Activated B cell treated with CpG ODN at 0.5 μM for 24 hours (primary cell): Measurements from ENCODE around the gene ALK. TPM values are rescaled to one million over a fixed set of nuclear protein-coding genes. Genes with fewer than 3 reads are reported as not detected.

Experiments used
- ATAC-seq: fragments of 200-7000 bp; cut with Tn5 transposase; one replicate; pipeline ENCODE4 v1.10.0; 2021; ENCODE audit warnings: low read depth, mild to moderate bottlenecking, moderate library complexity
- CTCF ChIA-PET: fragments of 350-600 bp; sonication (Branson Sonifier 250); formaldehyde crosslinking; loops from one replicate; lab custom pipeline; 2021; ENCODE audit warnings: antibody characterized with exemption; lab: Charles Lee
- POLR2A ChIA-PET: fragments of 350-600 bp; sonication (Branson Sonifier 250); formaldehyde crosslinking; loops from one replicate; lab custom pipeline; 2021; ENCODE audit warnings: antibody characterized with exemption; lab: Charles Lee
- DNase-seq: peaks from one replicate; pipeline ENCODE4 v3.0.0; 2022
- H3K27ac Mint-ChIP-seq: one replicate; pipeline ENCODE4 v1.8.0; 2020; ENCODE audit warnings: mixed read lengths
- H3K27me3 Mint-ChIP-seq: one replicate; pipeline ENCODE4 v1.8.0; 2021; ENCODE audit warnings: mixed read lengths
- H3K36me3 Mint-ChIP-seq: one replicate; pipeline ENCODE4 v1.8.0; 2021; ENCODE audit warnings: low read depth, mixed read lengths
- H3K4me1 Mint-ChIP-seq: one replicate; pipeline ENCODE4 v1.8.0; 2021; ENCODE audit warnings: mixed read lengths
- H3K4me3 Mint-ChIP-seq: one replicate; pipeline ENCODE4 v1.8.0; 2020; ENCODE audit warnings: mild to moderate bottlenecking, mixed read lengths
- H3K9me3 Mint-ChIP-seq: one replicate; pipeline ENCODE4 v1.8.0; 2020; ENCODE audit warnings: mixed read lengths
- intact Hi-C: fragments of 100-400 bp; cut with micrococcal nuclease; formaldehyde crosslinking; loops from one replicate; pipeline ENCODE4 v1.15.1; 2024
- total RNA-seq: library from RNA; stranded (reverse); gene quantifications from 2 replicates; pipeline ENCODE4 v1.2.3, GENCODE V29; 2022
- TF ChIP-seq, protein P1 (sequence below): fragments of 200-600 bp; IDR thresholded peaks from one replicate; pipeline ENCODE4 v1.8.0; 2022; ENCODE audit warnings: antibody characterized with exemption, mild to moderate bottlenecking

ALK gene
- total RNA-seq, 1 donor from 2014 or later = not detected

DNA sequence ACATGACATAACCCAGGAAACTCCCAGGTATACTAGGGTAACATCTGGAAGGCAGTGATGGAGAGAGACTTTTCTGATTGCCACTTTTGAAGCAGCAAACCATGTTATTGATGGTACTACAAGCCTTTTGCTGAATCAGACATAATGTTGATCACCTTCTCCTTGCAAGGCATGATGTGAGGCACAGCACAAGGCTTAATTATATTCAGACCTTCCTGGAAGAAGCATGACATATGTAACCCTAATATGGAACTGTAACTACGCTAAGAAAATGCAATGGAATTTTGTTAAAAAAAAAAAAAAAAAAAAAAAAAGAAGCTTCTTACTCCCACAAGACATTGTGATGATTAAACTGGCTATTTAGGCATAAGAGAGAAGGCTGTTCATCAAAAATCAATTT, 145.4 kb downstream of the ALK start:
- H3K4me3 Mint-ChIP-seq = no peak overlapping the region
- no peaks in the 10 kb centered on the region for H3K4me1 Mint-ChIP-seq
- DNase-seq (no peak), ATAC-seq (no peak)
- TF ChIP-seq, protein P1, sequence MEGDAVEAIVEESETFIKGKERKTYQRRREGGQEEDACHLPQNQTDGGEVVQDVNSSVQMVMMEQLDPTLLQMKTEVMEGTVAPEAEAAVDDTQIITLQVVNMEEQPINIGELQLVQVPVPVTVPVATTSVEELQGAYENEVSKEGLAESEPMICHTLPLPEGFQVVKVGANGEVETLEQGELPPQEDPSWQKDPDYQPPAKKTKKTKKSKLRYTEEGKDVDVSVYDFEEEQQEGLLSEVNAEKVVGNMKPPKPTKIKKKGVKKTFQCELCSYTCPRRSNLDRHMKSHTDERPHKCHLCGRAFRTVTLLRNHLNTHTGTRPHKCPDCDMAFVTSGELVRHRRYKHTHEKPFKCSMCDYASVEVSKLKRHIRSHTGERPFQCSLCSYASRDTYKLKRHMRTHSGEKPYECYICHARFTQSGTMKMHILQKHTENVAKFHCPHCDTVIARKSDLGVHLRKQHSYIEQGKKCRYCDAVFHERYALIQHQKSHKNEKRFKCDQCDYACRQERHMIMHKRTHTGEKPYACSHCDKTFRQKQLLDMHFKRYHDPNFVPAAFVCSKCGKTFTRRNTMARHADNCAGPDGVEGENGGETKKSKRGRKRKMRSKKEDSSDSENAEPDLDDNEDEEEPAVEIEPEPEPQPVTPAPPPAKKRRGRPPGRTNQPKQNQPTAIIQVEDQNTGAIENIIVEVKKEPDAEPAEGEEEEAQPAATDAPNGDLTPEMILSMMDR = no peak
- POLR2A ChIA-PET = no interaction called here
- H3K27me3 Mint-ChIP-seq = peaks cover 6% of the 10 kb centered on the region
- H3K27ac Mint-ChIP-seq = no peak overlapping the region
- intact Hi-C loops = no loop called here
- CTCF ChIA-PET = no interaction called here
- no peaks in the 10 kb centered on the region for H3K36me3 Mint-ChIP-seq
- no peaks in the 10 kb centered on the region for H3K9me3 Mint-ChIP-seq

DNA sequence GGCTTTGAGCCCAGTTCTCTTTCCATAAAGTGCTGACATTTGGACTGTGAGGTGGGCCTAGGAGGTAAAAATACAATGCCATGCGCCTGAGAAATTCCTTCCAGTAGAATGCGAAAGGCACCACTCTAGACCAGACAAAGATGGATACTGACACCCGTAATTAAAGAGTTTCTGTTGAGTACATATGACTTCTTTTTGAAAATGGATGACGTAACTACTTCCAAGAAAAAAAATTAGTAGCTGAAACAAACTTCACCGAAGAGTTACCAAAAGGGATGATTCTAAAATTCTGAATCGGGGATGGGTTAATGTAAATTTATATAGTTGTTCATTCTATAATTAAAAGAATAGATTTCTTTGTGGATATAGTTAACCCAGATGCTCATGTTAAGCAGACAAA, 146.8 kb downstream of the ALK start:
- Mint-ChIP-seq H3K9me3 (no peaks in the 10 kb centered on the region), H3K36me3 (no peaks in the 10 kb centered on the region), H3K4me3 (no peak overlapping the region), H3K27me3 (peaks cover 9% of the 10 kb centered on the region), H3K27ac (no peak overlapping the region), H3K4me1 (no peaks in the 10 kb centered on the region)
- ATAC-seq (no peak), DNase-seq (no peak)
- intact Hi-C loops = no loop called here
- TF ChIP-seq, protein P1 = no peak
- ChIA-PET POLR2A (no interaction called here), CTCF (no interaction called here)

DNA sequence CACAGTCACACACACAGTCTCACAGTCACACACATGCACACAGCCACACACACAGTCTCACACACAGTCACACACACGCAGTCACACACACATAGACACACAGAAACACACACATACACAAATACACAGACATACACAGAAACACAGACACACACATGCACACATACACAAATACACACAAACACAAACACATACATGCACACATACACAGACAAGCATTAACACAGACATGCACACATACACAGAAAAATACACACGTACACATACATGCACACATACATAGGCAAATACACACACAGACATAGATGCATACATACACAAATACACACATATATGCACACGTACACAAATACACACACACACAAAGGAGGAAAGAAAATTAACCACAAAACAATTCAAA, 150.5 kb downstream of the ALK start:
- CTCF ChIA-PET = no interaction called here
- no peaks in the 10 kb centered on the region for H3K36me3 Mint-ChIP-seq
- TF ChIP-seq, protein P1 = no peak

DNA sequence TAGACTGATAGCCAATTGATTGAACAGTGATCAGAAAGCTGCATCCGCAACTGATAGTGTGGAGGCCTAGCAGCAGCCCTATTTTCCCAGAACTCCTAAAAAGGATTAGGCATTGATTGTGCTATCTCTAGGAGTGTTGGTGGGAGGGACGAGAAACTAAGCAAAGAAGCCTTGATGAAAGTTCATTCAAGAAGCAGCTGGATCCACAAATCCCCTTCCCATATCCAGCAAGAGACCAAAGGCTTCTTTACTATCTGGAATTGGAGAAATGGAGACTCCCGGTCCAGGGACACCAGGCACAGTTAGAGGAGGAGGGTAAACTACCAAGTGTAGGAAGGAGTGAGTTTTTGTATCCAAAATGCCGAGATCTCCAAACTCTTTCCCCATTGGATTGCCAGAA, 151.5 kb downstream of the ALK start:
- DNase-seq (no peak), ATAC-seq (no peak)
- TF ChIP-seq, protein P1 = no peak
- H3K9me3 Mint-ChIP-seq = no peaks in the 10 kb centered on the region
- CTCF ChIA-PET = no interaction called here
- POLR2A ChIA-PET = no interaction called here
- H3K27ac Mint-ChIP-seq = no peak overlapping the region
- H3K27me3 Mint-ChIP-seq = peaks cover 5% of the 10 kb centered on the region
- H3K4me1 Mint-ChIP-seq = no peaks in the 10 kb centered on the region
- intact Hi-C loops = no loop called here
- H3K36me3 Mint-ChIP-seq = no peaks in the 10 kb centered on the region
- no peak overlapping the region for H3K4me3 Mint-ChIP-seq

More for the DNA sequence above, 150.5 kb downstream of the ALK start:
- H3K9me3 Mint-ChIP-seq = no peaks in the 10 kb centered on the region
- no peak overlapping the region for H3K27ac Mint-ChIP-seq
- H3K4me3 Mint-ChIP-seq = no peak overlapping the region
- POLR2A ChIA-PET = no interaction called here
- peaks cover 9% of the 10 kb centered on the region for H3K27me3 Mint-ChIP-seq
- no peak for DNase-seq
- no peak for ATAC-seq
- intact Hi-C loops = no loop called here
- no peaks in the 10 kb centered on the region for H3K4me1 Mint-ChIP-seq

DNA sequence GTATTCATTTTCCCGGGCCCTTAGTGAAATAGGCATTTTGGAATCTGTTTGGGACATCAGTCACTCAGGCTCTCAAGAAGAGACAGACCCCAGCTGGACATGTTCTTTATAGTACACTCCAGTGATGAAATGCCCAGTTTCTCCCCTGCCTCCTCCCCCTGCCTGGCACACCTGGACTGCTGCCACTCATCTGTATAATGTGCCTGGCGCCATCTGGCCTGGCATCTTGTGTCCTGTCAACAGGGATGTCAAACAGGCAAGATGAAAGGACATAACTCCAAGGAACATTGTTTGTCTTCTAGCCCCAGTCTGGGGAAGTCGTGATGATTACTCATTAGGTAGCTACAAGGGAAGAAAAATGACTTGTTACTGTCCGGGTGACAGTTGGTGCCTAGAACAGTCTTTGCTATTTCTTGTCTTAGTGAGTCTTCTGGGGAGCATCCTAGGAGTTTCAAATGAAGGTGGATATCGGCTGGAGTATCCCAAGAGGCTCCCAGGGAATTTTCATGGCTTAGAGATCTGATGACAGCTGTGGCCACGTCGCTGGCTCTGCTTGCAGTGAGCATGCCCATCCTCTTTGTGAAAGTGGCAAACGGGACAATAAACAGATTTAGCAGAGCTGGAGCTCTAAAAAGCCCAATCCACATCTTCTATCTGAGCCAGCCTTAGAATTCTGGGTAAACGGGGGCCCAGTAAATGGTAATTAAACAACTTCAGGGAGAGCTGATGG, 153.6 kb downstream of the ALK start:
- DNase-seq = no peak
- POLR2A ChIA-PET = no interaction called here
- Mint-ChIP-seq H3K4me3 (no peak overlapping the region), H3K36me3 (no peaks in the 10 kb centered on the region), H3K4me1 (no peaks in the 10 kb centered on the region), H3K9me3 (no peaks in the 10 kb centered on the region), H3K27ac (no peak overlapping the region), H3K27me3 (peaks cover 5% of the 10 kb centered on the region)
- TF ChIP-seq, protein P1 = no peak
- intact Hi-C loops = no loop called here
- CTCF ChIA-PET = no interaction called here
- no peak for ATAC-seq
